Osteoblast (primary cell): ENCODE data around the gene SERTAD3. TPM values are rescaled to one million over a fixed set of nuclear protein-coding genes. Genes with fewer than 3 reads are reported as not detected.
"Not testable (repeated sequence)": the region's sequence is repeated elsewhere in the genome, so short reads cannot be mapped to it uniquely, and the experiment has no call there.

Experiments
- DNase-seq: peaks from one replicate; pipeline ENCODE4 v3.0.0; 2011; ENCODE audit warnings: low spot score, mixed read lengths; ENCODE audit not compliant: insufficient read length; ENCODE audit errors: missing footprints
- H2AFZ ChIP-seq: 2 replicates; pipeline ENCODE4 v1.6.0; 2011; ENCODE audit warnings: mild to moderate bottlenecking, low read length
- H3K27ac ChIP-seq: 2 replicates; pipeline ENCODE4 v1.5.1; 2011; ENCODE audit warnings: mild to moderate bottlenecking, low read depth, low read length, moderate library complexity
- H3K27me3 ChIP-seq: 2 replicates; pipeline ENCODE4 v1.6.0; 2012; ENCODE audit warnings: mild to moderate bottlenecking, control low read depth, inconsistent platforms, low read length, moderate library complexity; ENCODE audit not compliant: insufficient read depth
- H3K36me3 ChIP-seq: 2 replicates; pipeline ENCODE4 v1.5.1; 2011; ENCODE audit warnings: mild to moderate bottlenecking, low read length, control low read depth, moderate library complexity; ENCODE audit not compliant: insufficient read depth
- H3K4me1 ChIP-seq: 2 replicates; pipeline ENCODE4 v1.5.1; 2011; ENCODE audit warnings: mild to moderate bottlenecking, low read length, control low read depth, moderate library complexity; ENCODE audit not compliant: insufficient read depth
- H3K4me2 ChIP-seq: 2 replicates; pipeline ENCODE4 v1.6.0; 2011; ENCODE audit warnings: mild to moderate bottlenecking, low read length; ENCODE audit not compliant: insufficient read depth
- H3K4me3 ChIP-seq: fragments of 200-600 bp; sonication (generic); 3 replicates; pipeline ENCODE4 v1.5.1; 2012; ENCODE audit warnings: mild to moderate bottlenecking, low read length, inconsistent platforms; ENCODE audit not compliant: insufficient read depth
- H3K79me2 ChIP-seq: 2 replicates; pipeline ENCODE4 v1.6.0; 2012; ENCODE audit warnings: mild to moderate bottlenecking, low read length, control low read depth, inconsistent platforms; ENCODE audit not compliant: insufficient read depth
- H3K9me3 ChIP-seq: 2 replicates; pipeline ENCODE4 v1.5.1; 2011; ENCODE audit warnings: low read depth, low read length, control low read depth
- H4K20me1 ChIP-seq: 2 replicates; pipeline ENCODE4 v1.6.0; 2012; ENCODE audit warnings: mild to moderate bottlenecking, low read length, control low read depth; ENCODE audit not compliant: insufficient read depth
- total RNA-seq: library from RNA; depleted of rRNA; stranded (reverse); fragments of >200 nt; gene quantifications from 2 replicates; pipeline ENCODE4 v1.2.3, GENCODE V29; 2012
- TF ChIP-seq, protein P1 (sequence below): IDR thresholded peaks from 2 replicates; pipeline ENCODE4 v1.5.1; 2011; ENCODE audit warnings: mild to moderate bottlenecking, low read depth, low read length, moderate library complexity; ENCODE audit errors: extremely low read depth

Gene SERTAD3
- total RNA-seq, 1 donor = 23.5 TPM

DNA sequence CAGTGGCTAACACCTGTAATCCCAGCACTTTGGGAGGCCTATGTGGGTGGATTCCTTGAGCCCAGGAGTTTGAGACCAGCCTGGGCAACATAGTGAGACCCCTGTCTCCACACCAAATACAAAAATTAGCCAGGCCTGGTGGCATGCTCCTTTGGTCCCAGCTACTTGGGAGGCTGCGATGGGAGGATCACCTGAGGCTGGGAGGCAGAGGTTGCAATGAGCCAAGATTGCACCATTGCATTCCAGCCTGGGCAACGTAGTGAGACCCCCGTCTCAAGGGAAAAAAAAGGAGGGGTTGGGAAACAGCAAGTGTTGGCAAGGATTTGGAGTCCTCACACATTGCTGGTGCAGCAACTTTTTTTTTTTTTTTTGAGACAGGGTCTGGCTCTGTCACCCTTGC lies 41.9 kb upstream of the SERTAD3 start:
- H3K36me3 ChIP-seq = no peaks in the 10 kb centered on the region
- no peaks in the 10 kb centered on the region for H3K4me1 ChIP-seq
- no peaks in the 10 kb centered on the region for H3K9me3 ChIP-seq
- no peaks in the 10 kb centered on the region for H4K20me1 ChIP-seq
- no peak overlapping the region for H3K27ac ChIP-seq
- TF ChIP-seq, protein P1, sequence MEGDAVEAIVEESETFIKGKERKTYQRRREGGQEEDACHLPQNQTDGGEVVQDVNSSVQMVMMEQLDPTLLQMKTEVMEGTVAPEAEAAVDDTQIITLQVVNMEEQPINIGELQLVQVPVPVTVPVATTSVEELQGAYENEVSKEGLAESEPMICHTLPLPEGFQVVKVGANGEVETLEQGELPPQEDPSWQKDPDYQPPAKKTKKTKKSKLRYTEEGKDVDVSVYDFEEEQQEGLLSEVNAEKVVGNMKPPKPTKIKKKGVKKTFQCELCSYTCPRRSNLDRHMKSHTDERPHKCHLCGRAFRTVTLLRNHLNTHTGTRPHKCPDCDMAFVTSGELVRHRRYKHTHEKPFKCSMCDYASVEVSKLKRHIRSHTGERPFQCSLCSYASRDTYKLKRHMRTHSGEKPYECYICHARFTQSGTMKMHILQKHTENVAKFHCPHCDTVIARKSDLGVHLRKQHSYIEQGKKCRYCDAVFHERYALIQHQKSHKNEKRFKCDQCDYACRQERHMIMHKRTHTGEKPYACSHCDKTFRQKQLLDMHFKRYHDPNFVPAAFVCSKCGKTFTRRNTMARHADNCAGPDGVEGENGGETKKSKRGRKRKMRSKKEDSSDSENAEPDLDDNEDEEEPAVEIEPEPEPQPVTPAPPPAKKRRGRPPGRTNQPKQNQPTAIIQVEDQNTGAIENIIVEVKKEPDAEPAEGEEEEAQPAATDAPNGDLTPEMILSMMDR = no peak
- H3K4me2 ChIP-seq = no peak overlapping the region
- no peak overlapping the region for H3K4me3 ChIP-seq
- H2AFZ ChIP-seq = no peak overlapping the region
- no peaks in the 10 kb centered on the region for H3K27me3 ChIP-seq
- H3K79me2 ChIP-seq = no peaks in the 10 kb centered on the region
- no peak for DNase-seq

DNA sequence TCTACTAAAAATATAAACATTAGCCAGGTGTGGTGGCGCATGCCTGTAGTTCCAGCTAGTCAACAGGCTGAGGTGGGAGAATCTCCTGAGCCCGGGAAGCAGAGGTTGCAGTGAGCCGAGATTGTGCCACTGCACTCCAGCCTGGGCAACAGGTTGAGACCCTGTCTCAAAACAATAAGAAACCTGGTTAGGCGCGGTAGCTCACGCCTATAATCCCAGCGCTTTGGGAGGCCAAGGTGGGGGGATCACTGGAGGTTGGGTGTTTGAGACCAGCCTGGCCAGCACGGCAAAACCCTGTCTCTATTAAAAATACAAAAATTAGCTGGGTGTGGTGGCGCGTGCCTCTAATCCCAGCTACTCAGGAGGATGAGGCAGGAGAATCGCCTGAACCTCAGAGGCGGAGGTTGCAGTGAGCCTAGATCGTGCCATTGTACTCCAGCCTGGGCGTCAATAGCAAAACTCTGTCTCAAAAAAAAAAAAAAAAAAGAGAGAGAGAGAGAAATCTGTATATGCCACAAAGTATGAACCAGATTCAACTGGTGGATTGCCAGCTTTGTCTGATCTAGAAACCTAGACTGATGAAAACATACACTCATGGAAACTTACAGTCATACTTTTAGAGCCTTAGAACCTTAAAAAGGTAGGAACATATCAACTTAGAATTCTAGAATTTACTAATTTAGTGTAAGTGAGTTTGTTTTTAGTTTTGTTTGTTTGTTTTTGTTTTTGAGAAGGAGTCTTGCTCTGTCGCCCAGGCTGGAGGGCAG lies 31.9 kb upstream of the SERTAD3 start:
- H3K9me3 ChIP-seq, H2AFZ ChIP-seq, H3K4me2 ChIP-seq, H3K4me1 ChIP-seq, H3K4me3 ChIP-seq, DNase-seq, H3K27me3 ChIP-seq, H3K27ac ChIP-seq, H3K36me3 ChIP-seq, H4K20me1 ChIP-seq, H3K79me2 ChIP-seq: not testable (repeated sequence)

DNA sequence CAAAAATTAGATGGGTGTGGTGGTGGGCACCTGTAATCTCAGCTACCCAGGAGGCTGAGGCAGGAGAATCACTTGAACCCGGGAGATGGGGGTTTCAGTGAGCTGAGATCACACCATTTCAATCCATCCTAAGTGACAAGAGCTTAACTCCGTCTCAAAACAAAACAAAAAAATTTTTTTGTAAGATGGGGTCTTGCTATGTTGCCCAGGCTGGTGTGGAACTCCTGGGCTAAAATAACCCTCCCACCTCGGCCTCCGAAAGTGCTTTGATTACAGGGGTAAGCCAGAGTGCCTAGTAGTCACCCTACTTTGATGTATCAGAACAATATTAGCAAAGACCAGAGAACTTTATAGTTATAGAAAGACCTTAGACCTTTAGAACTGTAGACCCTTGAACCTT lies 30.6 kb upstream of the SERTAD3 start:
- Histone ChIP-seq H3K4me2 (no peak overlapping the region), H3K36me3 (no peaks in the 10 kb centered on the region), H3K9me3 (no peaks in the 10 kb centered on the region), H3K27ac (no peak overlapping the region), H4K20me1 (no peaks in the 10 kb centered on the region), H3K4me1 (no peaks in the 10 kb centered on the region), H2AFZ (no peak overlapping the region), H3K4me3 (no peak overlapping the region), H3K27me3 (no peaks in the 10 kb centered on the region), H3K79me2 (no peaks in the 10 kb centered on the region)
- TF ChIP-seq, protein P1 = no peak
- DNase-seq = no peak

DNA sequence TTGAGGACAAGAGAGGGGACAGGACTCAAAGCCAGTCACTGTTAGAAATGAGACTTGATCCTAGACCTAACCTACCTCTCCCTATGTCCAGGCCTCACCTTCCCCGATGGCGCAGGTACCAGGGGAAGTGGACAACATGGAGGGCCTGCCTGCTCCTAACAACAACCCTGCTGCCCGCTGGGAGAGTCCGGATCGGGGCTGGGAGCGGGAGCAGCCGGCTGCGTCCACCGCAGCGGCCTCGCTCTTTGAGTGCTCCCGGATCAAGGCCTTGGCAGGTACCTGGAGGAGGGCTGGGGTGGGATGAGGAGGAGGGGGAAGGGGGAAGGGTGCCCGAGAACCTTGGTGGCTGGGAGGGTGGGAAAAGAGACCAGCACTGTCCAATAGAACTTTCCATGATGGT lies 28.4 kb upstream of the SERTAD3 start:
- H3K27ac ChIP-seq = no peak overlapping the region
- H3K9me3 ChIP-seq = no peaks in the 10 kb centered on the region
- TF ChIP-seq, protein P1 = no peak
- H3K27me3 ChIP-seq = peaks cover 4% of the 10 kb centered on the region
- no peaks in the 10 kb centered on the region for H3K79me2 ChIP-seq
- no peak overlapping the region for H3K4me3 ChIP-seq
- H4K20me1 ChIP-seq = no peaks in the 10 kb centered on the region
- no peaks in the 10 kb centered on the region for H3K36me3 ChIP-seq
- DNase-seq = no peak
- H3K4me2 ChIP-seq = no peak overlapping the region
- no peaks in the 10 kb centered on the region for H3K4me1 ChIP-seq
- no peak overlapping the region for H2AFZ ChIP-seq
